Skin of body (tissue), 2 donors: Measurements from ENCODE around the gene SKAP1. TPM values are rescaled to one million over a fixed set of nuclear protein-coding genes. Genes with fewer than 3 reads are reported as not detected.

ENCODE experiments used
- DNase-seq: peaks from one replicate; lab custom pipeline; 2025; lab: John Stamatoyannopoulos, UW
- total RNA-seq: library from RNA; depleted of rRNA; stranded (reverse); fragments of >200 nt; gene quantifications from one replicate; pipeline ENCODE4 v1.2.3, GENCODE V29; 2014

Gene SKAP1
- total RNA-seq, 1 donor from 2014 or later, result 0.89 TPM

GRCh38 chr17:48330421-48330820 lies 99.6 kb downstream of the SKAP1 start:
- no peak for DNase-seq

- no peak for DNase-seq
These were observed 101.6 kb downstream of the SKAP1 start for GRCh38 chr17:48328457-48328856.

GRCh38 chr17:48326310-48326709 lies 103.7 kb downstream of the SKAP1 start:
- DNase-seq, result no peak

- no peak for DNase-seq
These were observed 108.0 kb downstream of the SKAP1 start for GRCh38 chr17:48322060-48322459.

GRCh38 chr17:48317732-48318131 lies 112.3 kb downstream of the SKAP1 start:
- DNase-seq, result no peak

GRCh38 chr17:48314716-48315115 lies 115.3 kb downstream of the SKAP1 start:
- no peak for DNase-seq

- no peak for DNase-seq
These were observed 116.8 kb downstream of the SKAP1 start for GRCh38 chr17:48313096-48313755.

GRCh38 chr17:48311324-48311723 lies 118.7 kb downstream of the SKAP1 start:
- no peak for DNase-seq

- no peak for DNase-seq
These were observed 119.2 kb downstream of the SKAP1 start for GRCh38 chr17:48310748-48311213.

- DNase-seq, result no peak
These were observed 121.4 kb downstream of the SKAP1 start for GRCh38 chr17:48308581-48308980.

- peak; percentile 12 for DNase-seq
These were observed 122.1 kb downstream of the SKAP1 start for GRCh38 chr17:48307814-48308411.

GRCh38 chr17:48307255-48307654 lies 122.8 kb downstream of the SKAP1 start:
- DNase-seq, result no peak

GRCh38 chr17:48301002-48301401 lies 129.0 kb downstream of the SKAP1 start:
- DNase-seq, result no peak

- no peak for DNase-seq
These were observed 130.3 kb downstream of the SKAP1 start for GRCh38 chr17:48299760-48300159.

GRCh38 chr17:48297825-48298224 lies 132.2 kb downstream of the SKAP1 start:
- DNase-seq, result no peak

GRCh38 chr17:48296453-48296852 lies 133.6 kb downstream of the SKAP1 start:
- no peak for DNase-seq

- DNase-seq, result no peak
These were observed 134.4 kb downstream of the SKAP1 start for GRCh38 chr17:48295362-48296288.

- no peak for DNase-seq
These were observed 135.1 kb downstream of the SKAP1 start for GRCh38 chr17:48294806-48295361.

GRCh38 chr17:48294020-48294805 lies 135.8 kb downstream of the SKAP1 start:
- no peak for DNase-seq

- no peak for DNase-seq
These were observed 136.5 kb downstream of the SKAP1 start for GRCh38 chr17:48293319-48294019.
